BLaER1 treated with 17β-estradiol and CSF1 and Interleukin-3, amounts not matched to agents 10 nM and 100 nM (cell line): Measurements from ENCODE around the gene SERPINB1.

Experiments used
- H3K27ac ChIP-seq, 11 experiments: shearing (Covaris generic); formaldehyde crosslinking; 2 replicates each; pipeline ENCODE4 v1.8.1; 2022
- H3K27me3 ChIP-seq, 11 experiments: shearing (Covaris generic); formaldehyde crosslinking; 2 replicates each; pipeline ENCODE4 v1.8.1; 2022
- H3K36me3 ChIP-seq, 11 experiments: shearing (Covaris generic); formaldehyde crosslinking; 2 replicates each; pipeline ENCODE4 v1.8.1; 2022
- H3K4me1 ChIP-seq, 10 experiments: shearing (Covaris generic); formaldehyde crosslinking; 2 replicates each; pipeline ENCODE4 v1.8.1; 2022
- H3K4me2 ChIP-seq, 11 experiments: shearing (Covaris generic); formaldehyde crosslinking; 2 replicates each; pipeline ENCODE4 v1.8.1; 2022
- H3K4me3 ChIP-seq, 10 experiments: shearing (Covaris generic); formaldehyde crosslinking; 2 replicates each; pipeline ENCODE4 v1.8.1; 2022
- H3K9ac ChIP-seq, 11 experiments: shearing (Covaris generic); formaldehyde crosslinking; 2 replicates each; pipeline ENCODE4 v1.8.1; 2022
- H3K9me3 ChIP-seq, 11 experiments: shearing (Covaris generic); formaldehyde crosslinking; replicated peaks in 1 of 11; 2 replicates each; pipeline ENCODE4 v1.8.1; 2022
- H4K20me1 ChIP-seq, 11 experiments: shearing (Covaris generic); formaldehyde crosslinking; 2 replicates each; pipeline ENCODE4 v1.8.1; 2022
- Cebpa-rat ChIP-seq, 11 experiments: shearing (Covaris generic); IDR thresholded peaks; 2 replicates each; pipeline ENCODE4 v1.8.1; 2022

The SERPINB1 gene

GRCh38 chr6:2816158-2816557 is 25.5 kb downstream of the SERPINB1 start:
- no peak for TF ChIP-seq Cebpa-rat (IDR thresholded peaks at IDR 0.05)
- Histone ChIP-seq H3K36me3 (peaks cover 0 to 10% (median 3%) of the 10 kb centered on the region in 11 experiments; a peak in 6 of 22 replicates), H3K4me3 (0 out of 20 replicates have a peak overlapping the region, but pooled peaks of 2 of the 10 experiments have one; percentile 10 to 33), H3K9me3 (peaks cover 18 to 31% (median 22%) of the 10 kb centered on the region in 11 experiments), H3K4me1 (peaks cover 38 to 42% (median 41%) of the 10 kb centered on the region in 10 experiments), H4K20me1 (no peaks in the 10 kb centered on the region), H3K4me2 (no peak overlapping the region), H3K9ac (no peak overlapping the region), H3K27me3 (no peaks in the 10 kb centered on the region), H3K27ac (no peak overlapping the region)

GRCh38 chr6:2812695-2813094 is 29.0 kb downstream of the SERPINB1 start:
- Histone ChIP-seq H3K36me3 (peaks cover 0 to 10% (median 3%) of the 10 kb centered on the region in 11 experiments; a peak in 6 of 22 replicates), H3K27me3 (no peaks in the 10 kb centered on the region), H4K20me1 (no peaks in the 10 kb centered on the region), H3K4me2 (no peak overlapping the region), H3K9me3 (peaks cover 18 to 31% (median 22%) of the 10 kb centered on the region in 11 experiments), H3K4me3 (no peak overlapping the region), H3K27ac (no peak overlapping the region), H3K4me1 (peaks cover 16 to 25% (median 22%) of the 10 kb centered on the region in 10 experiments), H3K9ac (no peak overlapping the region)
- TF ChIP-seq Cebpa-rat (IDR thresholded peaks at IDR 0.05): no peak

- 0 out of 22 replicates have a peak, but pooled peaks of 1 of the 11 experiments have one; percentile 36 for TF ChIP-seq Cebpa-rat (IDR thresholded peaks at IDR 0.05)
- Histone ChIP-seq H3K9me3 (peaks cover under 1 to 9% (median 4%) of the 10 kb centered on the region in 11 experiments; a peak in 17 of 22 replicates), H3K4me1 (peaks cover 15 to 33% (median 27%) of the 10 kb centered on the region in 10 experiments; a peak in 19 of 20 replicates), H3K36me3 (0 out of 22 replicates have a peak, but pooled peaks cover 0 to 5% (median 0%) of the 10 kb centered on the region in 11 experiments), H4K20me1 (no peaks in the 10 kb centered on the region), H3K4me3 (no peak overlapping the region), H3K9ac (no peak overlapping the region), H3K27me3 (no peaks in the 10 kb centered on the region), H3K4me2 (peak overlapping the region; percentile 13 to 68 (median 58); a peak in 21 of 22 replicates), H3K27ac (peak overlapping the region in 3 of 11 experiments; percentile 13 to 53 (median 21); a peak in 3 of 22 replicates)
Observed at GRCh38 chr6:2810092-2810671, 31.5 kb downstream of the SERPINB1 start.

GRCh38 chr6:2809015-2809414 is 32.6 kb downstream of the SERPINB1 start:
- H3K27me3 ChIP-seq: no peaks in the 10 kb centered on the region
- 0 out of 22 replicates have a peak, but pooled peaks cover 0 to 5% (median 0%) of the 10 kb centered on the region in 11 experiments for H3K36me3 ChIP-seq
- no peak overlapping the region for H3K27ac ChIP-seq
- H3K4me3 ChIP-seq: no peak overlapping the region
- no peak overlapping the region for H3K9ac ChIP-seq
- H3K9me3 ChIP-seq: 0 out of 22 replicates have a peak, but pooled peaks cover 0 to 3% (median 0%) of the 10 kb centered on the region in 11 experiments
- H3K4me2 ChIP-seq: 0 out of 22 replicates have a peak overlapping the region, but pooled peaks of 1 of the 11 experiments have one; percentile 63
- H3K4me1 ChIP-seq: peaks cover 15 to 33% (median 27%) of the 10 kb centered on the region in 10 experiments; a peak in 19 of 20 replicates
- H4K20me1 ChIP-seq: no peaks in the 10 kb centered on the region
- no peak for TF ChIP-seq Cebpa-rat (IDR thresholded peaks at IDR 0.05)

- H3K27ac ChIP-seq: no peak overlapping the region
- H3K4me2 ChIP-seq: peak overlapping the region in 4 of 11 experiments; percentile 10 to 46 (median 31); a peak in 2 of 22 replicates
- 0 out of 22 replicates have a peak, but pooled peaks cover 0 to 6% (median 0%) of the 10 kb centered on the region in 11 experiments for H3K36me3 ChIP-seq
- no peak for TF ChIP-seq Cebpa-rat (IDR thresholded peaks at IDR 0.05)
- no peaks in the 10 kb centered on the region for H4K20me1 ChIP-seq
- no peak overlapping the region for H3K4me3 ChIP-seq
- H3K9ac ChIP-seq: no peak overlapping the region
- peaks cover 15 to 33% (median 27%) of the 10 kb centered on the region in 10 experiments; a peak in 19 of 20 replicates for H3K4me1 ChIP-seq
- no peaks in the 10 kb centered on the region for H3K27me3 ChIP-seq
- no peaks in the 10 kb centered on the region for H3K9me3 ChIP-seq
Observed at GRCh38 chr6:2807342-2808090, 34.1 kb downstream of the SERPINB1 start.

- peaks cover 15 to 33% (median 27%) of the 10 kb centered on the region in 10 experiments; a peak in 19 of 20 replicates for H3K4me1 ChIP-seq
- no peaks in the 10 kb centered on the region for H3K9me3 ChIP-seq
- no peak for TF ChIP-seq Cebpa-rat (IDR thresholded peaks at IDR 0.05)
- peaks cover 0 to 6% (median 0%) of the 10 kb centered on the region in 11 experiments; a peak in 1 of 22 replicates for H3K36me3 ChIP-seq
- peak overlapping the region in 6 of 11 experiments; percentile 1 to 46 (median 28); a peak in 8 of 22 replicates for H3K4me2 ChIP-seq
- no peak overlapping the region for H3K27ac ChIP-seq
- no peaks in the 10 kb centered on the region for H3K27me3 ChIP-seq
- no peak overlapping the region for H3K9ac ChIP-seq
- no peak overlapping the region for H3K4me3 ChIP-seq
- H4K20me1 ChIP-seq: no peaks in the 10 kb centered on the region
Observed at GRCh38 chr6:2806644-2807043, 35.0 kb downstream of the SERPINB1 start.

GRCh38 chr6:2805031-2805430 is 36.6 kb downstream of the SERPINB1 start:
- Histone ChIP-seq H3K27ac (no peak overlapping the region), H3K27me3 (no peaks in the 10 kb centered on the region), H3K9me3 (no peaks in the 10 kb centered on the region), H3K4me3 (no peak overlapping the region), H3K4me1 (peaks cover 7 to 27% (median 21%) of the 10 kb centered on the region in 10 experiments), H3K4me2 (no peak overlapping the region), H3K36me3 (peaks cover 0 to 12% (median 0%) of the 10 kb centered on the region in 11 experiments; a peak in 2 of 22 replicates), H4K20me1 (no peaks in the 10 kb centered on the region), H3K9ac (no peak overlapping the region)
- TF ChIP-seq Cebpa-rat (IDR thresholded peaks at IDR 0.05): no peak

GRCh38 chr6:2804516-2804915 is 37.1 kb downstream of the SERPINB1 start:
- no peaks in the 10 kb centered on the region for H3K9me3 ChIP-seq
- H3K27ac ChIP-seq: no peak overlapping the region
- H3K4me3 ChIP-seq: no peak overlapping the region
- TF ChIP-seq Cebpa-rat (IDR thresholded peaks at IDR 0.05): no peak
- H3K36me3 ChIP-seq: peaks cover 0 to 12% (median 0%) of the 10 kb centered on the region in 11 experiments; a peak in 2 of 22 replicates
- no peaks in the 10 kb centered on the region for H3K27me3 ChIP-seq
- no peak overlapping the region for H3K4me2 ChIP-seq
- no peak overlapping the region for H3K9ac ChIP-seq
- H4K20me1 ChIP-seq: no peaks in the 10 kb centered on the region
- peaks cover 8 to 27% (median 20%) of the 10 kb centered on the region in 10 experiments; a peak in 19 of 20 replicates for H3K4me1 ChIP-seq
